Osteoblast (primary cell): ENCODE results near the gene TACO1. TPM values are rescaled to one million over a fixed set of nuclear protein-coding genes. Genes with fewer than 3 reads are reported as not detected.

Source experiments
- DNase-seq: peaks from one replicate; pipeline ENCODE4 v3.0.0; 2011; ENCODE audit warnings: low spot score, mixed read lengths; ENCODE audit not compliant: insufficient read length; ENCODE audit errors: missing footprints
- H2AFZ ChIP-seq: 2 replicates; pipeline ENCODE4 v1.6.0; 2011; ENCODE audit warnings: mild to moderate bottlenecking, low read length
- H3K27ac ChIP-seq: 2 replicates; pipeline ENCODE4 v1.5.1; 2011; ENCODE audit warnings: mild to moderate bottlenecking, low read depth, low read length, moderate library complexity
- H3K27me3 ChIP-seq: 2 replicates; pipeline ENCODE4 v1.6.0; 2012; ENCODE audit warnings: mild to moderate bottlenecking, control low read depth, inconsistent platforms, low read length, moderate library complexity; ENCODE audit not compliant: insufficient read depth
- H3K36me3 ChIP-seq: 2 replicates; pipeline ENCODE4 v1.5.1; 2011; ENCODE audit warnings: mild to moderate bottlenecking, low read length, control low read depth, moderate library complexity; ENCODE audit not compliant: insufficient read depth
- H3K4me1 ChIP-seq: 2 replicates; pipeline ENCODE4 v1.5.1; 2011; ENCODE audit warnings: mild to moderate bottlenecking, low read length, control low read depth, moderate library complexity; ENCODE audit not compliant: insufficient read depth
- H3K4me2 ChIP-seq: 2 replicates; pipeline ENCODE4 v1.6.0; 2011; ENCODE audit warnings: mild to moderate bottlenecking, low read length; ENCODE audit not compliant: insufficient read depth
- H3K4me3 ChIP-seq: fragments of 200-600 bp; sonication (generic); 3 replicates; pipeline ENCODE4 v1.5.1; 2012; ENCODE audit warnings: mild to moderate bottlenecking, low read length, inconsistent platforms; ENCODE audit not compliant: insufficient read depth
- H3K79me2 ChIP-seq: 2 replicates; pipeline ENCODE4 v1.6.0; 2012; ENCODE audit warnings: mild to moderate bottlenecking, low read length, control low read depth, inconsistent platforms; ENCODE audit not compliant: insufficient read depth
- H3K9me3 ChIP-seq: 2 replicates; pipeline ENCODE4 v1.5.1; 2011; ENCODE audit warnings: low read depth, low read length, control low read depth
- H4K20me1 ChIP-seq: 2 replicates; pipeline ENCODE4 v1.6.0; 2012; ENCODE audit warnings: mild to moderate bottlenecking, low read length, control low read depth; ENCODE audit not compliant: insufficient read depth
- CTCF ChIP-seq: IDR thresholded peaks from 2 replicates; pipeline ENCODE4 v1.5.1; 2011; ENCODE audit warnings: mild to moderate bottlenecking, low read depth, low read length, moderate library complexity; ENCODE audit errors: extremely low read depth
- total RNA-seq: library from RNA; depleted of rRNA; stranded (reverse); fragments of >200 nt; gene quantifications from 2 replicates; pipeline ENCODE4 v1.2.3, GENCODE V29; 2012

TACO1 gene
- total RNA-seq, 1 donor: 21.0 TPM

DNA sequence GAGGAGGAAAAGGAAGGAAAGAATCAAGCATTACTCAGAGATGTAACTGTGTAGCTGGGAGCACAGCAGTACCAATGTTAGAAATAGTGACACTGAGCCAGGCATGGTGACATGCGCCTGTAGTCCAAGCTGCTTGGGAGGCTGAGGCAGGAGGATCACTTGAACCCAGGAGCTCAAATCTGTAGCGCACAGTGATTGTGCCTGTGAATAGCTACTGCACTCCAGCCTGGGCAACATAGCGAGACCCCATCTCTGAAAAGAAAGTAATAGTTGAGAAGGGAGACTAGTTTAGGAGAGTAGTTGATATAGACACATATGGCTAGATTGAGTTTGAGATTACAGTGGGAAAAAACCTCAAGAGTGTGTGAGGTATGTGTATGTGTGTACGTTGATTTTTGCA, 39.3 kb downstream of the TACO1 start:
- no peak overlapping the region for H3K4me2 ChIP-seq
- H4K20me1 ChIP-seq: no peaks in the 10 kb centered on the region
- TF ChIP-seq CTCF: no peak

GRCh38 chr17:63641692-63642448, 41.2 kb downstream of the TACO1 start:
- no peak for DNase-seq
- TF ChIP-seq CTCF: no peak

More for the DNA sequence above, 39.3 kb downstream of the TACO1 start:
- Histone ChIP-seq H3K4me3 (no peak overlapping the region), H3K79me2 (no peaks in the 10 kb centered on the region), H3K27me3 (no peaks in the 10 kb centered on the region), H3K4me1 (no peaks in the 10 kb centered on the region), H3K36me3 (peaks cover 18% of the 10 kb centered on the region), H2AFZ (no peak overlapping the region), H3K27ac (no peak overlapping the region), H3K9me3 (no peaks in the 10 kb centered on the region)
- no peak for DNase-seq

DNA sequence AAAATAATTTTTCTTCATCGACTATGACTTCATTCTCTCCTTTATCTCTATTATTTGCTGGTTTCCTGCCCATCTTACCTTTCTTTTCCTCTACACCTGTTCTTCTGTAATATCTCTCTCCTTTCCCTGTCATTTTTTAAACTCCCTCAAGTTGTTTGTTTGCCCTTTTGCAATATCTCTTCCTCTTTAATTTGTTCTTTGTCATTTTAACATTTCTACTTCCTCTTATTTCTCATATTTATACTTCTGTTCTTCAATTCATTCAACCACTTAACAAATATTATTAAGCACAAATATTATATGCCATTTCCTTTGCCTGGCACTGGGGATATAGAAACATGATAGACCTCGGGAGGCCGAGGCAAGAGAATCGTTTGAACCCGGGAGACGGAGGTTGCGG, 44.2 kb downstream of the TACO1 start:
- no peak for TF ChIP-seq CTCF
- Histone ChIP-seq H3K4me1 (peaks cover 8% of the 10 kb centered on the region), H3K79me2 (peaks cover 2% of the 10 kb centered on the region), H3K27ac (no peak overlapping the region), H3K4me2 (no peak overlapping the region), H2AFZ (no peak overlapping the region), H3K27me3 (no peaks in the 10 kb centered on the region), H3K4me3 (no peak overlapping the region), H3K36me3 (peaks cover 9% of the 10 kb centered on the region), H4K20me1 (peaks cover 8% of the 10 kb centered on the region), H3K9me3 (no peaks in the 10 kb centered on the region)
- DNase-seq: no peak

More at GRCh38 chr17:63641692-63642448, 41.2 kb downstream of the TACO1 start:
- Histone ChIP-seq H2AFZ (no peak overlapping the region), H3K27me3 (no peaks in the 10 kb centered on the region), H3K27ac (no peak overlapping the region), H3K36me3 (peaks cover 12% of the 10 kb centered on the region), H3K4me1 (peaks cover under 1% of the 10 kb centered on the region), H3K79me2 (no peaks in the 10 kb centered on the region), H4K20me1 (peaks cover 8% of the 10 kb centered on the region), H3K9me3 (no peaks in the 10 kb centered on the region), H3K4me2 (no peak overlapping the region), H3K4me3 (no peak overlapping the region)

DNA sequence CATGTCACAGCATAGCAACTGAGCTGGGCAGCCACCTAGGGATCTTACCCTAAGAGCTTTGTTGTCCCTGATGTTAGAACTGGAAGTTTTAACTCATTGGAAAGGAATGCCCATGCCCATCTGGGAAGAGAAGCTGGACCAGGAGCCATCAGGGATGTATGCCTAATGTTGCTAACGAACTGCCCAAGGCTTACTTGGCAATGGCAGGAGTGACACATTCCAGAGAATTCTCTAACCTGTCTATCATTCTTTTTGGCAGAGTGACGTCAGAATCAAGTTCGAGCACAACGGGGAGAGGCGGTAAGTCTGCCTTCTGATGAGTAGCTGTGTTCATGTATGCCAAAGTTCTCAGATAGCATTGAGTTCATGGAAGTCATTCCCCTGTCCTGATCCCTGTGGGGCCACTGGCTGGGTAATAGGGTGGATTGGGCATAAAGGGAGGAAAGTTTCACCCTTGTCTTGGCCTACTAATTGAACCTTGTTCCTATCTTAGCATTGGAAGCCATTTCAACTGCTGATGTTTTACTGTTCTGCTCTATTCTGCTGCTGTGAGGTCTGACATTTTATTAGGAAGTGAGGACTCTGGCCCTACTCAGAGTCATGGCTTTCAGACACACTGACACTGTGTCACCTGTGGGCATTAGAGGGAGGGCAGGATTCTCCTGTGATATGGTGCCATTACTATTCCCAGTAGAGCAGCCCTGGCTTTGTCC, 45.2 kb downstream of the TACO1 start:
- no peak overlapping the region for H3K27ac ChIP-seq
- no peak for TF ChIP-seq CTCF
- H3K79me2 ChIP-seq: peaks cover 3% of the 10 kb centered on the region
- no peak overlapping the region for H2AFZ ChIP-seq
- peaks cover 8% of the 10 kb centered on the region for H3K4me1 ChIP-seq
- H3K4me2 ChIP-seq: no peak overlapping the region
- H3K9me3 ChIP-seq: no peaks in the 10 kb centered on the region
- DNase-seq: no peak
- peaks cover 8% of the 10 kb centered on the region for H4K20me1 ChIP-seq
- no peak overlapping the region for H3K4me3 ChIP-seq
- peaks cover 9% of the 10 kb centered on the region for H3K36me3 ChIP-seq
- H3K27me3 ChIP-seq: no peaks in the 10 kb centered on the region
